Psoas muscle (tissue), 8 donors: ENCODE results near the gene SMC5. TPM values are rescaled to one million over a fixed set of nuclear protein-coding genes. Genes with fewer than 3 reads are reported as not detected.

Source experiments
- ATAC-seq, 4 donors: fragments of 200-7000 bp; cut with Tn5 transposase; one replicate each; pipeline ENCODE4 v1.9.1; 2020; ENCODE audit warnings: moderate library complexity in 3 of 4, mild to moderate bottlenecking in 2 of 4
- DNase-seq, 2 donors: peaks; one replicate each; pipeline ENCODE4 v3.0.0-alpha.2; 2020
- H3K27ac ChIP-seq: fragments of 200-600 bp; one replicate; pipeline ENCODE4 v1.8.0; 2022
- H3K27me3 ChIP-seq, 3 donors: fragments of 200-600 bp in 1 of 3; one replicate each; pipeline versions ENCODE4 v1.6.1 to v1.8.0; 2013 to 2022; ENCODE audit warnings: low read length in 2 of 3, mild to moderate bottlenecking in 2 of 3, moderate library complexity in 1 of 3; ENCODE audit not compliant: insufficient read depth in 3 of 3
- H3K36me3 ChIP-seq, 2 donors: fragments of 200-600 bp in 1 of 2; one replicate each; pipeline versions ENCODE4 v1.6.1 to v1.8.0; 2013 to 2022; ENCODE audit warnings: low read depth in 1 of 2, mild to moderate bottlenecking in 1 of 2, moderate library complexity in 1 of 2; ENCODE audit not compliant: insufficient read depth in 1 of 2
- H3K4me1 ChIP-seq: fragments of 200-600 bp; one replicate; pipeline ENCODE4 v1.8.0; 2022
- H3K4me3 ChIP-seq: fragments of 200-600 bp; one replicate; pipeline ENCODE4 v1.8.0; 2022; ENCODE audit warnings: mild to moderate bottlenecking
- H3K9me3 ChIP-seq: fragments of 200-600 bp; one replicate; pipeline ENCODE4 v1.8.0; 2022
- CTCF ChIP-seq: fragments of 200-600 bp; IDR thresholded peaks from one replicate; pipeline ENCODE4 v1.8.0; 2022; ENCODE audit warnings: antibody characterized with exemption
- WGBS, 3 donors: extraction: QIAGEN DNeasy Blood & Tissue Kit; methylation state at CpG; one replicate each; pipeline versions ENCODE4 v1.1.6 to v1.1.7; 2013; 5-methylcytosine and 5-hydroxymethylcytosine counted together
- intact Hi-C, 2 donors: fragments of 100-400 bp; cut with DNase I; formaldehyde crosslinking; loops; one replicate each; pipeline versions ENCODE4 v1.11.0 to v1.14.2; 2022
- polyA plus RNA-seq, 3 donors: library from polyadenylated mRNA; stranded (reverse); fragments of 200-250 nt; gene quantifications; one replicate each; pipeline ENCODE4 v1.2.3, GENCODE V29; 2013
- total RNA-seq, 4 donors: library from RNA; stranded (reverse); fragmentation: NEBNext Ultra II Directional in 2 of 4; extraction: Animal tissue kit (Norgen Biotek cat#: 25700) in 2 of 4; gene quantifications; one replicate each; pipeline versions ENCODE4 v1.2.1 to v1.2.4, GENCODE V29; 2021 to 2023
- donor health status: healthy with polysubstance abuse.
- donor health status: DM: no; HTN: no; CAD: no; lungs with moderate emphysema.
- donor health status: Bipolar disorder and iron deficiency.
- donor health status: healthy.
- donor health status: DM: yes; HTN: yes; CAD: no.
- donor health status: DM: no; HTN: no; CAD: no.
- donor health status: DM: no; HTN: no; CAD: no.
- donor health status: DM: yes; HTN: yes; CAD: no.

The SMC5 gene
- total and polyA plus RNA-seq, 7 donors: 5.5 to 21.0 (median 18.1) TPM

- 80 to 85% (median 82%) methylated on average over 4 of the region's 4 CpGs for WGBS, 3 donors
- no peaks in the 10 kb centered on the region for H3K27me3 ChIP-seq
- TF ChIP-seq CTCF: no peak
- H3K36me3 ChIP-seq: peaks cover 0 to 81% of the 10 kb centered on the region in 2 donors
- intact Hi-C loops: loop anchor here in 1 of 2 donors (10.0 kb wide), 1 partner anchor 59 kb away; no protein-coding TSS in a partner anchor
- no peaks in the 10 kb centered on the region for H3K9me3 ChIP-seq
- no peak overlapping the region for H3K4me3 ChIP-seq
- no peak overlapping the region for H3K27ac ChIP-seq
- DNase-seq: no peak
- ATAC-seq: no peak
- H3K4me1 ChIP-seq: no peaks in the 10 kb centered on the region
Measured at GRCh38 chr9:70285981-70286598, 27.3 kb downstream of the SMC5 start.

GRCh38 chr9:70290626-70291025 is 31.8 kb downstream of the SMC5 start:
- no peak for DNase-seq
- H3K36me3 ChIP-seq: peaks cover 0 to 42% of the 10 kb centered on the region in 2 donors
- no peak for TF ChIP-seq CTCF
- no peaks in the 10 kb centered on the region for H3K4me1 ChIP-seq
- H3K4me3 ChIP-seq: no peak overlapping the region
- no peak overlapping the region for H3K27ac ChIP-seq
- no peaks in the 10 kb centered on the region for H3K27me3 ChIP-seq
- intact Hi-C loops: no loop called here
- H3K9me3 ChIP-seq: peaks cover 19% of the 10 kb centered on the region
- ATAC-seq: no peak
- WGBS, 3 donors: 94 to 99% (median 97%) methylated on average over 3 of the region's 3 CpGs

GRCh38 chr9:70291446-70291845 is 32.7 kb downstream of the SMC5 start:
- no peaks in the 10 kb centered on the region for H3K27me3 ChIP-seq
- TF ChIP-seq CTCF: no peak
- ATAC-seq: no peak

GRCh38 chr9:70292253-70292652 is 33.5 kb downstream of the SMC5 start:
- H3K27ac ChIP-seq: no peak overlapping the region
- peaks cover 19% of the 10 kb centered on the region for H3K9me3 ChIP-seq
- TF ChIP-seq CTCF: no peak
- no peak overlapping the region for H3K4me3 ChIP-seq
- no peaks in the 10 kb centered on the region for H3K27me3 ChIP-seq
- WGBS, 3 donors: 94 to 100% (median 100%) methylated on average over 1 of the region's 1 CpG
- H3K4me1 ChIP-seq: no peaks in the 10 kb centered on the region
- no peak for DNase-seq
- intact Hi-C loops: no loop called here
- H3K36me3 ChIP-seq: peaks cover 0 to 26% of the 10 kb centered on the region in 2 donors
- ATAC-seq: no peak

More at GRCh38 chr9:70291446-70291845, 32.7 kb downstream of the SMC5 start:
- DNase-seq: no peak
- Histone ChIP-seq H3K4me3 (no peak overlapping the region), H3K36me3 (peaks cover 0 to 34% of the 10 kb centered on the region in 2 donors), H3K9me3 (peaks cover 19% of the 10 kb centered on the region), H3K27ac (no peak overlapping the region), H3K4me1 (no peaks in the 10 kb centered on the region)
- 93 to 98% (median 97%) methylated on average over 1 of the region's 1 CpG for WGBS, 3 donors
- intact Hi-C loops: no loop called here

GRCh38 chr9:70293214-70293613 is 34.4 kb downstream of the SMC5 start:
- no peaks in the 10 kb centered on the region for H3K27me3 ChIP-seq
- H3K4me1 ChIP-seq: no peaks in the 10 kb centered on the region
- ATAC-seq (no peak), DNase-seq (no peak)
- H3K36me3 ChIP-seq: peaks cover 0 to 23% of the 10 kb centered on the region in 2 donors
- no peak overlapping the region for H3K4me3 ChIP-seq
- H3K27ac ChIP-seq: no peak overlapping the region
- intact Hi-C loops: no loop called here
- TF ChIP-seq CTCF: no peak
- 95 to 100% (median 97%) methylated on average over 1 of the region's 1 CpG for WGBS, 3 donors
- H3K9me3 ChIP-seq: peaks cover 19% of the 10 kb centered on the region
